HEK293 (cell line): Measurements from ENCODE around the gene GJB5.
A peak's percentile ranks its signal among the peaks of the same experiment; 100 is the strongest.

ENCODE experiments used
- CTCF ChIA-PET: fragments of 350-600 bp; formaldehyde crosslinking; extraction: SDS; loops from one replicate; lab custom pipeline; 2021; ENCODE audit warnings: antibody characterized with exemption; lab: Yijun Ruan, JAX
- POLR2A ChIA-PET: fragments of 300-600 bp; formaldehyde crosslinking; extraction: SDS; loops from one replicate; lab custom pipeline; 2020; ENCODE audit warnings: antibody characterized with exemption, inconsistent platforms; lab: Yijun Ruan, JAX
- H3K27ac ChIP-seq: fragments of 200-500 bp; sonication (Bioruptor generic); 2 replicates; pipeline ENCODE4 v1.5.1; 2014; ENCODE audit warnings: low read depth, low read length, control low read depth, inconsistent platforms; ENCODE audit errors: extremely low read depth
- H3K36me3 ChIP-seq, 2 experiments: fragments of 200-500 bp in 1 of 2; sonication (Bioruptor generic) in 1 of 2; 1 replicate in 1 of 2; 2 replicates in 1 of 2; pipeline ENCODE4 v1.5.1; 2014 to 2017; ENCODE audit warnings: inconsistent platforms in 2 of 2, low read length in 2 of 2; ENCODE audit not compliant: control insufficient read depth in 2 of 2, insufficient read depth in 1 of 2
- H3K4me1 ChIP-seq: fragments of 200-500 bp; sonication (Bioruptor generic); 2 replicates; pipeline ENCODE4 v1.5.1; 2014; ENCODE audit warnings: mild to moderate bottlenecking, low read length, inconsistent platforms; ENCODE audit not compliant: control insufficient read depth, insufficient read depth
- H3K4me3 ChIP-seq: 2 replicates; pipeline ENCODE4 v1.5.1; 2011; ENCODE audit warnings: low read depth, mild to moderate bottlenecking, control low read depth, low read length, moderate library complexity
- H3K9me3 ChIP-seq: fragments of 200-500 bp; sonication (Bioruptor generic); 2 replicates; pipeline ENCODE4 v1.5.1; 2014; ENCODE audit warnings: low read depth, low read length, inconsistent platforms; ENCODE audit not compliant: control insufficient read depth, insufficient read depth
- HOXA7 ChIP-seq: sonication (generic); formaldehyde crosslinking; IDR thresholded peaks from 2 replicates; pipeline ENCODE4 v1.8.1; 2022; ENCODE audit warnings: missing genetic modification reagents, borderline replicate concordance
- KLF1 ChIP-seq: fragments of 450-650 bp; formaldehyde crosslinking; IDR thresholded peaks from 2 replicates; pipeline ENCODE4 v1.5.1; 2016; ENCODE audit warnings: missing biosample characterization, missing genetic modification characterization
- KLF16 ChIP-seq: fragments of 450-650 bp; formaldehyde crosslinking; IDR thresholded peaks from 2 replicates; pipeline ENCODE4 v1.5.1; 2017; ENCODE audit warnings: missing biosample characterization, missing genetic modification characterization
- SP2 ChIP-seq: fragments of 450-650 bp; formaldehyde crosslinking; IDR thresholded peaks from 2 replicates; pipeline ENCODE4 v1.5.1; 2016; ENCODE audit warnings: missing biosample characterization, missing genetic modification characterization
- ZBTB11 ChIP-seq: fragments of 450-650 bp; formaldehyde crosslinking; conservative IDR thresholded peaks from 2 replicates; pipeline ENCODE4 v1.5.1; 2016; ENCODE audit warnings: low read depth, missing biosample characterization, missing genetic modification characterization
- ZBTB49 ChIP-seq: fragments of 450-650 bp; formaldehyde crosslinking; IDR thresholded peaks from 2 replicates; pipeline ENCODE4 v1.5.1; 2016; ENCODE audit warnings: missing biosample characterization, missing genetic modification characterization, low read depth
- ZFHX2 ChIP-seq: fragments of 450-650 bp; formaldehyde crosslinking; conservative IDR thresholded peaks from 2 replicates; pipeline ENCODE4 v1.5.1; 2016; ENCODE audit warnings: missing biosample characterization, missing genetic modification characterization
- ZNF138 ChIP-seq: fragments of 450-650 bp; formaldehyde crosslinking; IDR thresholded peaks from 2 replicates; pipeline ENCODE4 v1.5.1; 2016; ENCODE audit warnings: missing biosample characterization, missing genetic modification characterization, borderline replicate concordance
- ZNF2 ChIP-seq: fragments of 450-650 bp; formaldehyde crosslinking; IDR thresholded peaks from 2 replicates; pipeline ENCODE4 v1.5.1; 2016; ENCODE audit warnings: missing biosample characterization, missing genetic modification characterization
- ZNF248 ChIP-seq: fragments of 450-650 bp; formaldehyde crosslinking; IDR thresholded peaks from 2 replicates; pipeline ENCODE4 v1.5.1; 2017; ENCODE audit warnings: missing biosample characterization, missing genetic modification characterization
- ZNF274 ChIP-seq, 2 experiments: fragments of 200-500 bp in 1 of 2; fragments of 450-650 bp in 1 of 2; sonication (Bioruptor generic) in 1 of 2; formaldehyde crosslinking in 1 of 2; IDR thresholded peaks; 2 replicates each; pipeline versions ENCODE4 v1.5.1 to v1.6.1; 2014 to 2016; ENCODE audit warnings: borderline replicate concordance in 1 of 2, inconsistent platforms in 1 of 2, low read length in 1 of 2, missing biosample characterization in 1 of 2, missing genetic modification characterization in 1 of 2
- ZNF37A ChIP-seq: fragments of 450-650 bp; IDR thresholded peaks from 2 replicates; pipeline ENCODE4 v1.5.1; 2018; ENCODE audit warnings: missing biosample characterization, missing genetic modification characterization
- ZNF521 ChIP-seq: fragments of 450-650 bp; formaldehyde crosslinking; IDR thresholded peaks from 2 replicates; pipeline ENCODE4 v1.5.1; 2017; ENCODE audit warnings: missing biosample characterization, mild to moderate bottlenecking, missing genetic modification characterization
- ZNF544 ChIP-seq: fragments of 450-650 bp; formaldehyde crosslinking; IDR thresholded peaks from 2 replicates; pipeline ENCODE4 v1.5.0; 2017; ENCODE audit warnings: missing biosample characterization, missing genetic modification characterization
- ZNF548 ChIP-seq: fragments of 450-650 bp; formaldehyde crosslinking; IDR thresholded peaks from 2 replicates; pipeline ENCODE4 v1.5.1; 2016; ENCODE audit warnings: missing biosample characterization, missing genetic modification characterization
- ZNF747 ChIP-seq: fragments of 450-650 bp; formaldehyde crosslinking; IDR thresholded peaks from 2 replicates; pipeline ENCODE4 v1.5.1; 2016; ENCODE audit warnings: missing biosample characterization, missing genetic modification characterization
- ZSCAN30 ChIP-seq: fragments of 450-650 bp; IDR thresholded peaks from 2 replicates; pipeline ENCODE4 v1.5.1; 2018; ENCODE audit warnings: missing biosample characterization, mild to moderate bottlenecking, missing genetic modification characterization, moderate library complexity
- TF ChIP-seq, protein P1 (sequence below): fragments of 450-650 bp; formaldehyde crosslinking; IDR thresholded peaks from 2 replicates; pipeline ENCODE4 v1.5.1; 2016; ENCODE audit warnings: missing biosample characterization, missing genetic modification characterization
- TF ChIP-seq, protein P2 (sequence below): fragments of 450-650 bp; formaldehyde crosslinking; IDR thresholded peaks from 2 replicates; pipeline ENCODE4 v1.5.1; 2016; ENCODE audit warnings: missing biosample characterization, missing genetic modification characterization

GJB5 gene

GRCh38 chr1:34754964-34755637, at the start of gene GJB5:
GJB5 (plus strand) TSS chr1:34755047; CDS start chr1:34757331, 2,284 bp downstream.
- Histone ChIP-seq H3K4me1 (no peaks in the 10 kb centered on the region), H3K9me3 (no peaks in the 10 kb centered on the region), H3K36me3 (no peaks in the 10 kb centered on the region), H3K4me3 (no peak within 1 kb of the TSS), H3K27ac (no peak within 1 kb of the TSS)
- CTCF ChIA-PET: interaction anchor here (1.1 to 3.9 kb wide), 2 partner anchors 12 to 1122 kb away, joined by 3 to 33 read pairs; no protein-coding TSS in a partner anchor
- no peak for TF ChIP-seq ZSCAN30 (tag by site-specific recombination)
- peak; percentile 44; the same call in 1 of the 2 replicates for TF ChIP-seq KLF1
- POLR2A ChIA-PET: no interaction called here

- Histone ChIP-seq H3K36me3 (no peaks in the 10 kb centered on the region), H3K4me1 (no peaks in the 10 kb centered on the region), H3K9me3 (no peaks in the 10 kb centered on the region), H3K4me3 (no peak overlapping the region), H3K27ac (no peak overlapping the region)
- POLR2A ChIA-PET: no interaction called here
- TF ChIP-seq ZNF248 (tag by site-specific recombination) (no peak), SP2 (no peak), ZNF747 (tag by site-specific recombination) (no peak), HOXA7 (CRISPR knock-in tag) (no peak)
- CTCF ChIA-PET: no interaction called here
These were observed 49.8 kb upstream of the GJB5 start for GRCh38 chr1:34705077-34705476.

DNA sequence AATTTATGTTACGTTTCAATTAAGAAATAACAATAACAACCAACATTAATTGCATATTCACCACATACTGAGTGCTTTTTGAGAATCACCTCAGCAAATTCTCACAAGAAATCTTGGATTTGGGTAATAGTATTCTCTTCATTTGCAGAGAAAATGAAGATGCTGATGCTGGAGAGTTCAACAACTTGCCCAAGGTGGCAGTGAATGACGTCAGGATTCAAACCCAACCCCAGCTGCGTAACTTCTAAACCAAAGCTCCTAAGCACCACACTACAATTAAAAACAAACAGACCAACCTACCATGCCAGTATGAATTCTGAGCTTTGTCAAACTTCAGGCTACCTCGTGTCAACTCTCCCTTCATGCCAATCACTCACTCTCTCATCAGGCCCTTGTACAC, 46.7 kb upstream of the GJB5 start:
- TF ChIP-seq, protein P1, sequence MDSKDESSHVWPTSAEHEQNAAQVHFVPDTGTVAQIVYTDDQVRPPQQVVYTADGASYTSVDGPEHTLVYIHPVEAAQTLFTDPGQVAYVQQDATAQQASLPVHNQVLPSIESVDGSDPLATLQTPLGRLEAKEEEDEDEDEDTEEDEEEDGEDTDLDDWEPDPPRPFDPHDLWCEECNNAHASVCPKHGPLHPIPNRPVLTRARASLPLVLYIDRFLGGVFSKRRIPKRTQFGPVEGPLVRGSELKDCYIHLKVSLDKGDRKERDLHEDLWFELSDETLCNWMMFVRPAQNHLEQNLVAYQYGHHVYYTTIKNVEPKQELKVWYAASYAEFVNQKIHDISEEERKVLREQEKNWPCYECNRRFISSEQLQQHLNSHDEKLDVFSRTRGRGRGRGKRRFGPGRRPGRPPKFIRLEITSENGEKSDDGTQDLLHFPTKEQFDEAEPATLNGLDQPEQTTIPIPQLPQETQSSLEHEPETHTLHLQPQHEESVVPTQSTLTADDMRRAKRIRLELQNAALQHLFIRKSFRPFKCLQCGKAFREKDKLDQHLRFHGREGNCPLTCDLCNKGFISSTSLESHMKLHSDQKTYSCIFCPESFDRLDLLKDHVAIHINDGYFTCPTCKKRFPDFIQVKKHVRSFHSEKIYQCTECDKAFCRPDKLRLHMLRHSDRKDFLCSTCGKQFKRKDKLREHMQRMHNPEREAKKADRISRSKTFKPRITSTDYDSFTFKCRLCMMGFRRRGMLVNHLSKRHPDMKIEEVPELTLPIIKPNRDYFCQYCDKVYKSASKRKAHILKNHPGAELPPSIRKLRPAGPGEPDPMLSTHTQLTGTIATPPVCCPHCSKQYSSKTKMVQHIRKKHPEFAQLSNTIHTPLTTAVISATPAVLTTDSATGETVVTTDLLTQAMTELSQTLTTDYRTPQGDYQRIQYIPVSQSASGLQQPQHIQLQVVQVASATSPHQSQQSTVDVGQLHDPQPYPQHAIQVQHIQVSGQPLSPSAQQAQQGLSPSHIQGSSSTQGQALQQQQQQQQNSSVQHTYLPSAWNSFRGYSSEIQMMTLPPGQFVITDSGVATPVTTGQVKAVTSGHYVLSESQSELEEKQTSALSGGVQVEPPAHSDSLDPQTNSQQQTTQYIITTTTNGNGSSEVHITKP (tag by site-specific recombination): no peak
- TF ChIP-seq ZBTB11 (tag by site-specific recombination): no peak
- TF ChIP-seq KLF16: no peak
- TF ChIP-seq ZFHX2 (tag by site-specific recombination): no peak
- TF ChIP-seq ZNF37A (tag by site-specific recombination): no peak
- TF ChIP-seq ZNF544 (tag by site-specific recombination): no peak
- no peak for TF ChIP-seq ZBTB49 (tag by site-specific recombination)
- TF ChIP-seq ZNF274 (IDR thresholded peaks at IDR 0.05; ENCODE audit: low read length): no peak
- TF ChIP-seq ZNF274 (tag by site-specific recombination; IDR thresholded peaks at IDR 0.05; ENCODE audit: borderline replicate concordance): no peak
- TF ChIP-seq ZNF2 (tag by site-specific recombination): no peak
- TF ChIP-seq ZNF138 (tag by site-specific recombination): no peak
- TF ChIP-seq, protein P2, sequence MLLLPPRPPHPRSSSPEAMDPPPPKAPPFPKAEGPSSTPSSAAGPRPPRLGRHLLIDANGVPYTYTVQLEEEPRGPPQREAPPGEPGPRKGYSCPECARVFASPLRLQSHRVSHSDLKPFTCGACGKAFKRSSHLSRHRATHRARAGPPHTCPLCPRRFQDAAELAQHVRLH (tag by site-specific recombination): no peak
- TF ChIP-seq ZNF548 (tag by site-specific recombination): no peak
- no peak for TF ChIP-seq ZNF521 (tag by site-specific recombination)
- no peak overlapping the region for H3K27ac ChIP-seq
- H3K4me3 ChIP-seq: no peak overlapping the region
- H3K9me3 ChIP-seq: no peaks in the 10 kb centered on the region
- no peaks in the 10 kb centered on the region for H3K36me3 ChIP-seq
- POLR2A ChIA-PET: no interaction called here
- CTCF ChIA-PET: no interaction called here
- no peaks in the 10 kb centered on the region for H3K4me1 ChIP-seq
